DMS79 (cell line): ENCODE results near the gene FRMD4B.
"Not testable (repeated sequence)": the region's sequence is repeated elsewhere in the genome, so short reads cannot be mapped to it uniquely, and the experiment has no call there.

Source experiments
- DNase-seq: peaks from one replicate; lab custom pipeline; 2025; lab: John Stamatoyannopoulos, UW

Gene FRMD4B

GRCh38 chr3:69240651-69241568 lies 145.0 kb downstream of the FRMD4B start:
- no peak for DNase-seq

GRCh38 chr3:69239063-69239462 lies 146.8 kb downstream of the FRMD4B start:
- no peak for DNase-seq

DNA sequence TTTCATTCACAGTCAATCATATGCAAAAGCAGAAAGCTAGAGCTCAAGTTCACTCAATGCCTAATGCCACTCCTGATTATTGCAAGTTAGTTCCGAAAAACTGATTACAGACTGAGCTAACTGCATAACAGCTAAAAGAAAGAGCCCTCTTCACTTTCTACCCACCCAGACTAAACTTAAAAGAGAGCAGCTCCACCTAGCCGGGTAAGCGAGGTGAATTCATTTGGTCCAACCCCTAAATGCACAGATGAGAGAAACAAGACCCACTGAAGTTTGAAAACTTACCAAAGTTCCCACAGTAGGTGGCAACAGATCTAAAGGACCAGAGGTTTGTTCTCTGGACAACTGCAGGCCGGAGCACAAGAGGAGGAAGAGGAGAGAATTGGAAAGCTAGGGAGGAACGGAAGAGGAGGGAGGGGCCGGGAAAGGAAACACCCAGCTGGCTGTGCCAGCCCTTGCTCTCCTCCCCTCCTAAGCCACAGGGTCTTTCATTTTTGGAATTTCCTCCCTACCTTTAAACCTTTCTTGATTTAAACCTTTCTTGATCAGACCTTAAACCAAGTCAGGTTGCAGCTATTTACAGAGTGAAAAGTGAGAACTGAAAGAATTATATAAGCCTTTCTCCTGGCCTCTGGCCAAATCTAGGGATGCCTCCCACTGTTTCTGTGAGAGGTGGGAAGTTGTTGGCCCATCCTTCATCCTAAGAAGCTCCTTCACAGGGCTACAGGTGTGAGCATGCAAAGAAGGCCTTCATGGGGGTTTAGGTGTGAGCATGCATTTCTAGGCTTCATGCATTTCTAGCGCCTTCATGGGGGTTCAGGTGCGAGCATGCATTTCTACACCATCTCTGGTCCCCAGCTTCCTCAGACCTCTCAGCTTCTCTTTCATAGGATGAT lies 148.8 kb downstream of the FRMD4B start:
- DNase-seq, result no peak

DNA sequence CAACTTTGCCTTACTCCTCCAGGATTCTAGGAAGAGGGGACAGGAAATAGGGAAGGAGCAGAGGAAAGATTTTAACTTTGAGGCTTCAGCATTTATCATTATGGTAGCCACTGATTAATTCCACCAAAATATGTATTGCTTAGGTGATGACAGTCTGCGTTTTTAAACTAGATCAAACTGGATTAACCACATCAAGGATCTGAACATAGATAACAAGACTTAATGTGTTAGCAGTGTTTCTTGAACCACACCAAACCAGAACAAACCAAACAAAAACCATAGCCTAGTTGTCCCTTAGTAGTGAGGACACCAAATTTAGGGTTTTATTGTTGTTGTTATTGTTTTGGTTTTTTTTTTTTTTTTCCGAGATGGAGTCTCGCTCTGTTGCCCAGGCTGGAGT lies 150.0 kb downstream of the FRMD4B start:
- no peak for DNase-seq

DNA sequence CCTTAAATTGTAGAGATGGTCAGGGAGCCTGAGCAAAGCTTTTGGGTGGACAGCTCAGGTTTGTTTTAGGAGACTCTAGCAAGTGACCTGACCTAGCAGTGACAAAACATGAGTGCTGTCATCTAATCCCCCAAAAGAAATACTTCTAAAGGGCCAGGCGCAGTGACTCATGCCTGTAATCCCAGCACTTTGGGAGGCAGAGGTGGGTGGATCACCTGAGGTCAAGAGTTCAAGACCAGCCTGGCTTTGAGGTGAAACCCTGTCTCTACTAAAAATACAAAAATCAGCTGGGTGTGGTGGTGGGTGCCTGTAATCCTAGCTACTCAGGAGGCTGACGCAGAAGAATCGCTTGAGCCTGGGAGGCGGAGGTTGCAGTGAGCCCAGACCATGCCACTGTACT lies 150.7 kb downstream of the FRMD4B start:
- not testable (repeated sequence) for DNase-seq

GRCh38 chr3:69232482-69232881 lies 153.4 kb downstream of the FRMD4B start:
- no peak for DNase-seq

DNA sequence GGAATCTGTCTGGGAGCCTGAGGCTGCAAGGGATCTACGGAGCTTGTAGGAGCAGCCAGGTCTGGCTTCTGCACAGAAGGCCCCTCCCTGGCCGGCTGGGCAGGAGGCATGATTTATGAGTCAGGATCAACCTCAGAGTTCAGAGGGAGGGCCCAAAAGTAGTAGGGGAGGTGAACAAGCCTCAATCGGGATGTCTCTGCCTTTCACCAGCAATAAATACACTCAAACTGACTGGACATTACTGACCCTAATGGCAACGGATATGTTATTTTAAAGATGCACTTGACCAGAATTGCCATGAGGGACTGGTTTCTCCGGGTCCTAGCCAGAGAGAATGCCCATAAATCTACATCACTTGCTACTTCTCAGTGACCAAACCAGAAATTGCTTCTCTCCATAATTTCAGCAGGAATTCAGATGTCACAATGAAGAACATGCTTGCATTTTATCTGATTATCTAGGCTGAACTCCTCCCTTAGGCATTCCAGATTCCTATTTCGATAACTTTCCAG lies 153.9 kb downstream of the FRMD4B start:
- DNase-seq, result no peak

DNA sequence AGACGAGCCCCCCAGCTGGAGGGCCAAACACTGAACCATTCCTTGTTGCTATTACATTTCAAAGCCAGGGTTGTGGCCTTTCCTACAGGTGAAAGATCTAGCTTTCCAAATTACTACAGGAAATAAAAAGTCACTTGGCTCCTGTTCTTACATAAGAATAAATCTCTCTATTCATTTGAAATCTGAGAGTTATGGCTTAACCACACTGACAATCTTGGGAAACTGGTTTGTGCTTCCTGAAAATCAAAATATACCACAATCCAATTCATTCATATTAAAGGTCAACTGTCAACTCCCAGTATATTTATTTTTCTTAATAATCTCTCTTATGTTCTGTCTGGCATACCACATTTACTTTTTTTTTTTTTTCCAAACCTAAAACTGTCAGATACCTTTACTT lies 159.8 kb downstream of the FRMD4B start:
- no peak for DNase-seq

GRCh38 chr3:69219101-69219708 lies 166.7 kb downstream of the FRMD4B start:
- DNase-seq, result no peak

DNA sequence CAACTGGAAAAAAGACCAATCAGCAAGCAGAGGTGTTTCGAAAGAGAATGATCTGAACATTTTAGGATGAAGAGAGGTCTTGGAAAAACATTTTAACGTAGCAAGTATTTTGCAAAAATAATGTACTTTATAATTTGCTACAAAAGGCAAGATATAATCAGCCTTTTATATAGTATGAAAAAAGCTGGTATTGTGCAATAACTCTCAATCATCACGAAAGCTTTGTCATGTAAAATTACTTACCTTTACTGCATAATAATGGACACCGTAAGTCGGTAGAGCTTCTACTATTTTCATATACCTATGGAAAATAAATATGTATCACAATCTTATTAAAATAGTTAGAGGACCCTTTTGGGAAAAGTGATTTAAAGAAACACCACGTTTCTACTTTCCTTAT lies 167.8 kb downstream of the FRMD4B start:
- DNase-seq, result no peak

GRCh38 chr3:69216981-69217380 lies 168.9 kb downstream of the FRMD4B start:
- DNase-seq, result no peak

- DNase-seq, result no peak
Observed at GRCh38 chr3:69214241-69214640, 171.6 kb downstream of the FRMD4B start.

GRCh38 chr3:69212411-69213160 lies 173.3 kb downstream of the FRMD4B start:
- no peak for DNase-seq

DNA sequence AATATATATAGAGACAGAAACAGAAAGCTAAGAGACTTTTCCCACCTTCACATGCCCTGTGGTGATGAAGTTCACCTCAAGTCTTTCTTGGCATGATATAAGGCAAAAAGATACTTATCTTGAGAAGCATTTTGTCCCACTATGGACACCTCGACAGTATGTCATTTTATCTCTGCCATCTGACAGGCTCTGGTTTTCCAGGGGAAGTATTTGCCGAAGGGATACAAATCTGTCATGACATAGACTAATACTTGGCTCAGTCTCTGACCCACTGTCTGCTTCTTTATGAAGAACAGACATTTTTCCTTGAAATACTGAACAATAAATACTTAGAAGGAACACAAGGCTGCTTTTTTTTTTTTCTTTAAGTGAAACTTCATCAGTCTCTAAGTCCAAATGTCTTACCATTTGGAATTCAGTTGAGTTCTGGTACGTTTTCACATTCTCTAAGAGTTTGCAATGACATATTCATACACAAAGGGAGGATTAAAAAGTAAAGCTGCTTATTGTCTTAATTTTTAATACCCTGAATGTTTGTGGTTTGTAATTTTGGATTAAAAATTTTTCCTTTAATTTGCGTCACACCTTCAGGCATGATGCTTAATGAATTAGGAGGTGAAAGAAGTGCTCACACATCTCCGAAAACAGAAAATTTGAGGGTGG lies 175.7 kb downstream of the FRMD4B start:
- no peak for DNase-seq

DNA sequence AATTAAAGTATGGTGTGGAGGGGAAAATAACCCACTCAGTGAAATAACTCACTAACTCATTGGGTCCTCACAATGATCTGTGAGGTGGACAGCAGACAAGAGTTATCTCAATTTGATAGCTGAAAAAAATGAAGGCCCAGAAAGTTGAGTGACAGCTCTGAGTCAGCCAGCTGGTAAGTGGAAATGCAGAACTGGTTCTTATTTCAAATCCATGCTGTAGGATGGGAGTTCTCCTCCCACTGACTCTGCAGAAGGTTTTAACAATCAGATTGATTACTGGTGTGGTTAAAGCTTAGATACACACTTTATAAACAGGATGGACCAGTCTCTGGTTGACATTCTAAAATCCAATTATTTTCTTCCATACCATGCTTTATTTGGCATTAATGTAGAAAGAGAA lies 176.5 kb downstream of the FRMD4B start:
- no peak for DNase-seq

- DNase-seq, result no peak
Observed at GRCh38 chr3:69207031-69207430, 178.9 kb downstream of the FRMD4B start.

GRCh38 chr3:69205385-69205784 lies 180.5 kb downstream of the FRMD4B start:
- no peak for DNase-seq

DNA sequence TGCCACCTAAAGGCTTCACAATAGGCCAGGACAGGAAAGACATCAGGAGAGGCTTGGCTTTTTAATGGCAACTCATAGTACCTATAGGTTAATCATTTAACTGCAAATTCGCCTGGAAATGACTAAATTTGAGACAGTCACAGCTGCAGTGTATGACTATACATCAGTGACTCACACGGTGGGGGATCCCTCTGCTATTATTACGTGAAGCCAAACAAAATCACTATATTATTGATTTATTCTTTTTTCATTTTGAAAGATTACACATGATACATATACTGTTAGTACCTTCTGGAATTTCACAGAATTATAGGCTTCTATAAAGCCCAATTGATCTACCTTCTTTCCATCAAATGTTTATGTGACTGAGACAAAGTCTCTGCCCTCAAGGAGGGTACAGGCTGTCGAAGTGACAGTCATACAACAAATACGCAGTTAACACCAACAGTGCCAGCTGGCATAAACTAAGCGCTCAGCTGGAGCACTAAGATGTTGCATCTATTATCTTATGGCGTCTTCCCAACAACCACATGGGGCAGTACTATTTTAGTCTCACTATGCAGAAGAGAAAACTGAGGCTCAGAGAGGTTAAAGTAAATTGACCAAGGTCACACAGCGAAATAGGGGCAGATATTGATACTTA lies 181.5 kb downstream of the FRMD4B start:
- no peak for DNase-seq

DNA sequence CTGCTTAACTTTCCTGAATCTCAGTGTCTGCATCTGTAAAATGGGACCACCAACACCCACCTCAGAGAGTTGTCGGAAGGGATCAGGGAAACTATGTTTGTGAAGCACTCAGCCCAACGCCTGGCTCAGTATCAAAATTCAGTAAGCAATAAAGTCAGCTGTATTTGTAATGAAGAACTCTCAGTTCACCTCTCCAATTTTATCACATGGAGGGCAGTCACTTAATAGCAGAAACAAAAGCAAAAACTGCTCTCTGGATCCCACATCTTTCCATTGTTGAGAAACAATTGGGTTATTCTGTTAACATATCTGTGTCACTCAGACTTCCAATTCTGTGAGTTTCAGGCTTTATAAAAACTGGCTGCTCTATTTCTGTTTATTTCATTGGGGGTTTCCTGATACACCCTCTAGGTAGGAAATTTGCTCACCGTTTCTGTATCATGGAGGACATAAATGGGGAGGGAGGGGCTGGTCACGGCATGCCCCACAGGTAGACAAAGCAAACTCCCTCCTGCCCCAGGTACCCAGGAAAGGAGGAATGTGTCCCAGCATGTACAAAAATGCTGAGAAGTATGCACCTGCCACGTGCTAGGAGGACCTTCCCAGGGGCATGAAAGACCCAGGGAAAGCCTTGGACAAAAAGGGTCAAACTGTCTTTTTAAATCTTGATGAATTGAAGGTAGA lies 182.1 kb downstream of the FRMD4B start:
- no peak for DNase-seq

DNA sequence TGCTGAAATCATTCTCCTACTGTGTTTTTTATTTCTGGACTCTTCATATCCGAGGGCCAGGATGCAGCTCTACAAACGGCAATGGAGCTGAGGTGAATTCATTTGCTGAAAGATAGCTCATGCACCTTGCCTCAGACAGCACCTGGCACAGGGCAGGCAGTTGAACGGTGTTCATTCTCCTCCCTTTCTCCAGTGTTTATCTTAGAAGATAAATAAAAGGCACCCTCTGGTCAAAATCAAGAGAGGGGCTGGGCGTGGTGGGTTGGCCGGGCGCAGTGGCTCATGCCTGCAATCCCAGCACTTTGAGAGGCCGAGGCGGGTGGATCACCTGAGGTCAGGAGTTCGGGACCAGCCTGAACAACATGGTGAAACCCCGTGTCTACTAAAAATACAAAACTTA lies 184.2 kb downstream of the FRMD4B start:
- DNase-seq, result no peak
